Omental fat pad (tissue), 4 donors: ENCODE measurements around the gene ATOSB. TPM values are rescaled to one million over a fixed set of nuclear protein-coding genes. Genes with fewer than 3 reads are reported as not detected.
A peak's percentile ranks its signal among the peaks of the same experiment; 100 is the strongest.

Experiments
- ATAC-seq: fragments of 150-250 bp; one replicate; pipeline ENCODE4 v1.9.1; 2016; ENCODE audit warnings: mild to moderate bottlenecking, moderate library complexity; ENCODE audit not compliant: low FRiP score
- DNase-seq: peaks from one replicate; pipeline ENCODE4 v3.0.0-alpha.2; 2019; ENCODE audit warnings: low spot score
- CTCF ChIP-seq, 3 donors: fragments of 450-650 bp; IDR thresholded peaks; one replicate each; pipeline ENCODE4 v1.5.1; 2016 to 2017; ENCODE audit warnings: antibody characterized with exemption in 3 of 3, mild to moderate bottlenecking in 3 of 3, moderate library complexity in 2 of 3
- total RNA-seq, 4 donors: library from RNA; depleted of rRNA; stranded (reverse); fragments of >200 nt; gene quantifications; one replicate each; pipeline ENCODE4 v1.1.0, GENCODE V29; 2016

ATOSB gene
- total RNA-seq, 4 donors from 2014 or later, result 14.9 to 22.9 (median 20.5) TPM

GRCh38 chr9:35102465-35102768 lies 13.2 kb downstream of the ATOSB start:
- DNase-seq, result no peak
- no peak for TF ChIP-seq CTCF (IDR thresholded peaks at IDR 0.05)
- peak; percentile 34 for ATAC-seq

GRCh38 chr9:35097573-35097972 lies 18.1 kb downstream of the ATOSB start:
- no peak for ATAC-seq
- DNase-seq, result no peak
- no peak for TF ChIP-seq CTCF (IDR thresholded peaks at IDR 0.05)

GRCh38 chr9:35096035-35096849 lies 19.4 kb downstream of the ATOSB start, which contains the start of gene PIGO:
Gene PIGO, minus strand, starts transcription at chr9:35096591. Its CDS starts 1,026 bp downstream, at chr9:35095565.
- peak in 2 of 3 donors; percentile 13 to 86 for TF ChIP-seq CTCF (IDR thresholded peaks at IDR 0.05)
- peak; percentile 89 for ATAC-seq
- peak; percentile 56 for DNase-seq

- no peak for DNase-seq
- no peak for TF ChIP-seq CTCF (IDR thresholded peaks at IDR 0.05)
- ATAC-seq, result no peak
Measured at GRCh38 chr9:35091536-35091935, 24.1 kb downstream of the ATOSB start.

GRCh38 chr9:35089434-35089833 lies 26.2 kb downstream of the ATOSB start:
- TF ChIP-seq CTCF (IDR thresholded peaks at IDR 0.05), result no peak
- no peak for DNase-seq
- ATAC-seq, result no peak

- no peak for TF ChIP-seq CTCF (IDR thresholded peaks at IDR 0.05)
- DNase-seq (no peak), ATAC-seq (no peak)
Measured at GRCh38 chr9:35085078-35085477, 30.6 kb downstream of the ATOSB start.
